HG02763 (cell line): Measurements from ENCODE around the gene AGBL2.
"Not testable (repeated sequence)": the region's sequence is repeated elsewhere in the genome, so short reads cannot be mapped to it uniquely, and the experiment has no call there.

ENCODE experiments used
- ATAC-seq: cut with Tn5 transposase; IDR thresholded peaks from one replicate; pipeline ENCODE4 v1.9.1; 2021; ENCODE audit warnings: mild to moderate bottlenecking, moderate library complexity; ENCODE audit not compliant: unreplicated experiment

The AGBL2 gene, protein sequence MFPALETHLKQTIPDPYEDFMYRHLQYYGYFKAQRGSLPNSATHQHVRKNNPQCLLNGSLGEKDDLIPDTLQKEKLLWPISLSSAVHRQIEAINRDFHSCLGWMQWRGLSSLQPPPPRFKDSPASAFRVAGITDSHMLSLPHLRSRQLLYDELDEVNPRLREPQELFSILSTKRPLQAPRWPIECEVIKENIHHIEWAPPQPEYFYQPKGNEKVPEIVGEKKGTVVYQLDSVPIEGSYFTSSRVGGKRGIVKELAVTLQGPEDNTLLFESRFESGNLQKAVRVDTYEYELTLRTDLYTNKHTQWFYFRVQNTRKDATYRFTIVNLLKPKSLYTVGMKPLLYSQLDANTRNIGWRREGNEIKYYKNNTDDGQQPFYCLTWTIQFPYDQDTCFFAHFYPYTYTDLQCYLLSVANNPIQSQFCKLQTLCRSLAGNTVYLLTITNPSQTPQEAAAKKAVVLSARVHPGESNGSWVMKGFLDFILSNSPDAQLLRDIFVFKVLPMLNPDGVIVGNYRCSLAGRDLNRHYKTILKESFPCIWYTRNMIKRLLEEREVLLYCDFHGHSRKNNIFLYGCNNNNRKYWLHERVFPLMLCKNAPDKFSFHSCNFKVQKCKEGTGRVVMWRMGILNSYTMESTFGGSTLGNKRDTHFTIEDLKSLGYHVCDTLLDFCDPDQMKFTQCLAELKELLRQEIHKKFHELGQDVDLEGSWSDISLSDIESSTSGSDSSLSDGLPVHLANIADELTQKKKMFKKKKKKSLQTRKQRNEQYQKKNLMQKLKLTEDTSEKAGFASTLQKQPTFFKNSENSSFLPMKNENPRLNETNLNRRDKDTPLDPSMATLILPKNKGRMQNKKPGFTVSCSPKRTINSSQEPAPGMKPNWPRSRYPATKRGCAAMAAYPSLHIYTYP

DNA sequence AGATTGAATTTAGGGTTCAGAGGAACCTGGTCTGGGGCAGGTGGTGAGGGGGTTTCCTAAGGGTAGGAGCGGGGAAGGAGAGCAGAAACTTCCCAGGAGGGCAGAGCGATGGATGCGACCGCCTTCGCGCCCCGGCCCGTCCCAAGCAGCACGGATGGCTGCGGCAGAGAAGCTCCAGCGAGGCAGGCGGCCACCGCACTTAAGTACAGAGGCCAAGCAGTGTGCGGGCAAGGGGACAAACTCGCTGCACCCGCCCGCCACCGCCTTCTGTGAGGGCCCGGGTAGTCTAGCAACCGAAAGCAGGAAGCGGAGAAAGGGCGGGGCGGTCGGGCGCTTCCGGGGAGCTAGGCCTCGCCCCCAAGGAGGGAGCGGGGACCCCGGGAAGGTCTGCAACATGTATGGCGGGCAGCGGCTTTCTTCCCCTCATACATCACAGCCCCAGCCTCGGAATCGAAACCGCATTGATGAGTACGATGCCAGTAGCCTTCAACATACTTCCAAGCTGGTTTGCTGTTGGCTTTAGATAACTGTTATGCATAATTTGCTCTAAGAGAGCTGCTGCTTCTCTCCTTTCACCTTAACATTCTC lies at the start of gene AGBL2:
Gene AGBL2, minus strand, starts transcription at position 288 of the 588 bp plus-strand sequence. CDS start 719 bp downstream, outside the sequence.
- peak; percentile 97 for ATAC-seq

DNA sequence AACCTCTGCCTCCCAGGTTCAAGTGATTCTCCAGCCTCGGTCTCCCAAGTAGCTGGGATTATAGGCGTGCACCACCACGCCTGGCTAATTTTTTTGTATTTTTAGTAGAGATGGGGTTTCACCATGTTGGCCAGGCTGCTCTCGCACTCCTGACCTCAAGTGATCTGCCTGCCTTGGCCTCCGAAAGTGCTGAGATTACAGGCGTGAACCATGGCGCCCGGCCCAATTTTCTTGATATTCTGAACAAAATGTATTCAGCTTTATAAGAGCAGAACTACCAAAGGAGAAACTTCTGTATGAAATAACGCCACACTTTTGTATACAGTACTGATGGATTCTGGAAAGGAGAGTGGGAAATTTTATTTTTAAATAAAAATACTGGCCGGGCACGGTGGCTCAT lies 44.1 kb upstream of the AGBL2 start:
- ATAC-seq: not testable (repeated sequence)

DNA sequence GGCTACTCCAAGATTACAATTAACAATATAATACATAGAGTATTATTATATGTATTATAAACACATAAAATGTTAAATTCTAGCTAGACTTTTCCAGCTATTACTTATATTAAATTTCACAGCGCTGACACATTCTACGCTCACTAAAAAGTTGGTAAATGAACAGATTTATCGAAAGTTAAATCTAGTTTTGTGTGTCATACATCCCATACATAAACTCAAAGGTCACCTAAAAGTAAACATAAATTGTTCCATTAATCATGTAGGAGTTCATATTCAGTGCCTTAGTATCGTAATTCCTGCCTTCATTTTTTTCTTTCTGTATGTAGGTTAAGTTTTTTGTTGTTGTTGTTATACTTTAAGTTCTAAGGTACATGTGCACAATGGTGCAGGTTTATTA lies 41.0 kb upstream of the AGBL2 start:
- no peak for ATAC-seq

DNA sequence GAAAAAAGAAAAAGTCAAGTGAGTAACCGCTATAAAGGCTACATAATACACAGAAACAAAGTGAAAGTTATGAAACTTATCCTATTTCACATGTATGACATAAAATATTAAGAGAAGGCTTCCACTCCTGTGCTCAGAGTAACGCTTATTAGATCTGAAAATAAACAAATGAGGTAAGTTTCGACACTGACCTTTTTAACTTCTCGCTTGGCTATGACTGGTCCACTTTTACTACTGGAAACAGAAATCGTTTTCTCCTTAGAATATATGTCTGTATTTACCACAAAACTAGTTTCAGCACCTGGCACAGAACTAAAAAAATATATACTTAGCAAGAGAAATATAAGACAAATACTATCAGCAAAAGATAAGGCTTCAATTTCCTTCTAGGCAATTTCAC lies 35.6 kb upstream of the AGBL2 start:
- ATAC-seq: no peak

DNA sequence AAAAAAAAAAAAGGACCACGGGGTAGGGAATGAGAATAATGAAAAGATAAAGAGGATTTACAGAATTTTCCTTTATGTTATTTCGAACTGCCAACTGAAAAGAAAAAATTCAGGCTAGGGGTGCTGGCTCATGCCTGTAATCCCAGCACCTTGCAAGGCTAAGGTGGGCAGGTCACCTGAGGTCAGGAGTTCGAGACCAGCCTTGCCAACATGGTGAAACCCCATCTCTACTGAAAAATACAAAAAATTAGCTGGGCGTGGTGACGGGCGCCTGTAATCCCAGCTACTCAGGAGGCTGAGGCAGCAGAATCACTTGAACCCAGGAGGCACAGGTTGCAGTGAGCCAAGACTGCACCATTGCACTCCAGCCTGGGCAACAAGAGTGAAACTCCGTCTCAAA lies 27.3 kb upstream of the AGBL2 start:
- ATAC-seq: not testable (repeated sequence)

DNA sequence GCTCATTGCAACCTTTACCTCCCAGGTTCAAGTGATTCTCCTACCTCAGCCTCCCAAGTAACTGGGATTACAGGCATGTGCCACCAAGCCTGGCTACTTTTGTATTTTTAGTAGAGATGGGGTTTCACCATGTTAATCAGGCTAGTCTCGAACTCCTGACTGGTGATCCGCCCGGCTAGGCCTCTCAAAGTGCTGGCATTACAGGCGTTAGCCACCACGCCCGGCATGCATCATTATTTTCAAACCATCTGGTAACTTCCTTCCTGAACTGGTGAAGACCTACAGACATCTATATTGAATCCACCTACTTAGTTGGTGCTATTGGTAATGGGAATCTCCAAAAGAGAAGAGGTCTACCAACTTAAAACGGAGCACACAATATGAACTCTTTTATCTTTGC lies 22.6 kb upstream of the AGBL2 start:
- not testable (repeated sequence) for ATAC-seq

DNA sequence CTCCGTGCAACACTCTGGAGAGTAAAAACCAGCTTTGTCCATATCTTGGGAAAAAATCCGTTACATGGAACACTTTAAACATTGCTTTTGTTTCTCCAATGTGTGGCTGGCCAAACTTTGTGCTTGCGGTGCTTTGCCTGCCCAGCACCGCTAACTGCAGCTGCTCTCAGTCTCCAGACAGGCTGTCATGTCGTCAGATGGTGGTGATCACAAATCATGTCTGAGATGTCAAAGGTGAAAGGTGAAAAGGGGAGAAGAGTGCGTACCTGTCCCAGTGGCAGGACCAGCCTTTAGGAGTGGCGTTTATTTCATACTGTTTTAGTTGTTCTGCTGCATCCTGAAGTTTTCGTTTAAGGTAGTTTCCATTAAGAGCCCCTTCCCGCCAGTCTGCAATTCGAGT lies 17.1 kb upstream of the AGBL2 start:
- no peak for ATAC-seq

DNA sequence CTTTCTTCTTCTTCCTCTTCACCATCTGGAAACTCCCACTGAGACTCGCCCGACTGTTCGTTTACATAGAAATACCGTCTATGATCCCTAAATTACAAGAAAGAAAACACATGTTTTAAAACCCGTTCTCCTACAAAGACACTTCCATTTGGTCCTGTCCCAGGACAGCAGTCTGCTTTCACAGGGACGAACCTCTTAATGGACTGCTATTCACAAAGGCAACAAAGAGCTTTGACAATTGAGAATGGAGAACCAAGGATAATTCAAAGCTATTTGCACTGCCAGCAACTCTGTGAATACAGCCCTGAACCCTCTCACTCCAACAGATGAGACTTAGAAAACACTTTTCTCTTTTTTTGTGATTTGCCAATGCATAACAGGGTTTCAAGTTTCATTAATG lies 16.3 kb upstream of the AGBL2 start:
- ATAC-seq: no peak

DNA sequence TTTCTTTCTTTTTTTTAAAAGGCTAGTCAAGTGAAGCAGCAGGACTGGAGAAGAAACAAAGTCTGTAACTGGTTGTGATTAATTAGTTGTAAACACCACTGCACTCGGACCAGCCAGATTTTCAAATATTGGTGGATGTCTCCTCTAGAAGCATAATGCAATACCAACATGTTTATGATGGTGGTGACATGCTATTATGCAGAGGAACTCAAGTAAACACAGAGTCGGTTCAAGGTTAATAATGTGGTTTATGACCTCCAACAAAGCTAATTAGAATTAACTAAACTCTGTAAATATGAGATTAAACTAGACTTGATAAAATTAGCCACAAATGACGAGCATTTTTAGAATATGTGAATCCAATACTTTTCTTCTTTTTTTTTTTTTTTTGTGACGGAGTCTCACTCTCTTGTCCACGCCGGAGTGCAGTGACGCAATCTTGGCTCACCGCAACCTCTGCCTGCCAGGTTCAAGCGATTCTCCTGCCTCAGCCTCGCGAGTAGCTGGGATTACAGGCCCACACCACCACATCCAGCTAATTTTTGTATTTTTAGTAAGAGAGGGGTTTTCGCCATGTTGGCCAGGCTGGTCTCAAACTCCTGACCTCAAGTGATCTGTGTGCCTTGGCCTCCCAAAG lies 11.8 kb upstream of the AGBL2 start:
- no peak for ATAC-seq

DNA sequence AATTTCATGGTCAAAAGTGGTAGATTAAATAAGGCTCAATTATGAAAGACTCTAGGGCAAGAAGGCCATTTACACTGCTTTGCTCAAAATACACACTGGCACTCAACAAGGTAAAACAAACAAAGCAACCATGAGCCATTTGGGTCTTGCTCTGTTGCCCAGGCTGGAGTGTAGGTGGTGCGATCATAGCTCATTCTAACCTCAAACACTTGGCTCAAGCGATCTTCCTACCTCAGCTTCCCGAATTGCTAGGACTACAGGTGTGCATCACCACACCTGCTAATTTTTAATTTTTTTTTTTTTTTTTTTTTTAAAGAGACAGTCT lies 10.9 kb upstream of the AGBL2 start:
- ATAC-seq: no peak

DNA sequence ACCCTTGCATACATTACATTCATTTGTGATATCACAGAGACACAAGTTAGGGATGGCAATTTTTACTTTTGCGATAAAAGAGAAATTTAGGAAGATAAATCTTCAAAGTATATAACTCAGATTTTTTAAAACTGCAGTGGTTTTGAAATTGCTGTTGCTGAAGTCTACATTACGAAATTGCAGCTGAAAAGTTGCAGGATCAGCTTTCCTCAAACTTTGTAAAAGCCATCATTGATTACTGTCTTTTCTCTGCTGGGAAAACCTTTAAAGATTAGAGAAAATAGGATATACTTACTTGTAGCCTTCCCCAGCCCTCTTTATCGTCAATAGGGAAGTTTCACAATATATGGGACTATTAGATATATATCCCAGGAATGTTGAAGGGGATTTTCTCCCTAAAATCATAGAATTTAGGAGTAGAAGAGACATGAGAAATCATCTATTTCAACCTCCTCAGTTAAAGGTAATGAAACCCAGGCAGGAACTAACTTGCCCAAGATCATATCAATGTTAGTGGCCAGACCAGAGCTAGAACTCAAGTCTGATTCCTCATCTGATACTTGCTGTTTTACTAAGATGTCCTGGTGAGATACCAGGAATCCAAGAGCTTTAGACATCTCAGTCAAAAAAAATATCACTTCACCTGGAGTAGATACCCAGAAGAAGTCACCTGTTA lies 10.4 kb upstream of the AGBL2 start:
- no peak for ATAC-seq

DNA sequence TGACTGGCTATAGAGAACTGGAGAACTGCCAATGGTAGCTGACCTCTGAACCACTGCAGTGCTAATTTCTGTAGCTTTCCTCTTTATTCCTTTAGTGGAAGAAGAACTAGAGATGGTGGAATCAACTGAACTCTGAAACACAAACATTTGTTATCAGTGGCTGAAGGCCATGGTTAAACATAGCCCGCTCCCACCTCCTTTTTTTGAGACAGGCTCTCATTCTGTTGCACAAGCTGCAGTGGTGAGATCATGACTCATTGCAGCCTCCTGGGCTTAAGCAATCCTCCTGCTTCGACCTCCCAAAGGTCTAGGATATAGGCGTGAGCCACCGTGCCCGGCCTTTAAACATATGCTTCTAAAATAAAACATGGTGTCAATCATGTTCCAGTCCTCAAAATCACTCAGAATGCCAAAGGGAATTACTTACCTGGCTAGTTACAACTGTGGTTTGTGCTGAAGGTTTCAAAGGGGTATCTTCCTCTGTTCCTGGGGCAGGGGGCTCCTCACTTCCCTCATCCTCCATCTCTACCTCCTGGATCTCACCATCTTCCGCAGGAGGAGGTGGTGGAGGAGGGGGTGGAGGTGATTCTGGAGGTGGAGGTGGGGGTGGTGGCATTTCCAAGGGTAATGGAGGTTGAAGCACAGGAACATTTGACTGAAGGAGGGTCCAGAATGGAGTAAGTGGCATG lies 9.0 kb upstream of the AGBL2 start:
- no peak for ATAC-seq

DNA sequence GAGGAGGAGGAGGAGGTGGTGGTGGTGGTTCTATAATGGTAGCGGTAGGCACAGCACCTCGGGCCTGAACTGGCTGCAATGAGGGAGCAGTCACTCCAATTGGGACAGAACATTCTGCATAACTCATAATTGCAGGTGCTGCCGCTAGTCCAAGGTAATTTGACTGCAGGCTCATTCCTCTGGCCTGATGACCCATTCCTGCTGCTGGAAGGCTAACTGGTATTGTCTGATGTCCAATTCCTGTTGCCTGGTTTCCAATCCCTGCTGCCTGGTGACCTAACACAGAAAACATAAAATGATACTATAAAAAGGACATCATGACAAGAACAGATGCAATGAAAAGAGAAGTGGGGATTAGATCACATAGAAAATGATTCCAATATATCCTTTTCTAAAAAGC lies 7.9 kb upstream of the AGBL2 start:
- no peak for ATAC-seq

DNA sequence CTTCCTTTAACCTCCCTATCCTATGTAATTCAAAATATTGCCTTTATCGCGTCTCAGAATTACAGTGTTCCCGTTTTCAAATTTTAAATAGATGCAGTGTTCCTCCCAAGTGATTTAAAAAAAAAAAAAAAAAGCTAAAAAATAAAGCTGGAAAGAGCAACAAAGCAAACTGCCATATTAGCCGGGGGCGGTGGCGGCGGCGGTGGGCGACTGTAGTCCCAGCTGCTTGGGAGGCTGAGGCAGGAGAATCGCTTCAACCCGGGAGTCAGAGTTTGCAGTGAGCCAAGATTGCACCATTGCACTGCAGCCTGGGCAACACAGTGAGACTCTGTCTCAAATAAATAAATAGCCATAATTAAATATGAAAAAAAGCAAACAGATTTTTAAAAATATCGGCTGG lies 5.5 kb upstream of the AGBL2 start:
- ATAC-seq: no peak

DNA sequence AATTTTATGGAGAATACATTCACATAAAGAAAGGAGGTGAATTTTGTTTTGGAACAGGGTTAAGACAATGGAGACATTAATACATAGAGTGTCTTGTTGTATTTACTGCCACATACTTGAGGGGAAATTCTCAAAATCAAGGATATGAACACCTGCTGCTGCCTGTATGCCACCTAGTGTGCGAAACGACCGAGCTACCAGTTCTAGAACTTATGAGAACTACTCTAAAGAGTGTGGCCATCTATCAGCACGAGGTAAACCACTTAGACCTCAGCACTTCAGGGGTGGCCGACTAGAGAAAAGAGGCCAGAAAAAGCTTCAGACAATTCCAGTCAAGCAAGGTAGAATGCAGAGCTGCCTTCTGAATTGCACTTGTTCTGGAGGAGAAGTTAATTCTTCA lies 1.5 kb upstream of the AGBL2 start:
- ATAC-seq: no peak

DNA sequence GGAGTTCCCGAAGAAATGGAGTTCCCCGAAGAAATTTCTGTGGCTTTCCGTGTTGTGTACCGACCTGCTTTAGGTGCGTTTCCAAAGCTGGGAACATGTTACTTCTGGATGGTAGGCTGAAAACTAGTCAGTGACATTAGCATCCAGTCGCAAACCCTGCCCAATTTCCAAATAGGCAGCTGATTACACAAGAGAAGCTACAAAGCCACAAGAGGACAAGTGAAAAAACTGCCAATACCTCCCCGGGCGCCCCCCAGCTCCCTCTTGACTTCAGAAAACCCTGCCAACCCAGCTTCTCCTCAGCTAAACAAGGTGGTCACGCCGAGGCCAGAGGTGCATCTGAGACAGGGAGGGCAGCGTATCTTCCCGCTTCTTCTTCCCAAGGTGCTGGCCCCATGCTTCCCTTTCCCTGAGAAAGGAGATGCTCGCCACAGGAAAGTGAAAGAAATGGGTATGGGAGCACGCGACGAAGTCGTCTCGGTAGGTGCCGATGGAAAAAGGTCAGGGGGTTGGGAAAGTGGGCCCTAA lies 551 bp downstream of the AGBL2 start:
- peak; percentile 9 for ATAC-seq

DNA sequence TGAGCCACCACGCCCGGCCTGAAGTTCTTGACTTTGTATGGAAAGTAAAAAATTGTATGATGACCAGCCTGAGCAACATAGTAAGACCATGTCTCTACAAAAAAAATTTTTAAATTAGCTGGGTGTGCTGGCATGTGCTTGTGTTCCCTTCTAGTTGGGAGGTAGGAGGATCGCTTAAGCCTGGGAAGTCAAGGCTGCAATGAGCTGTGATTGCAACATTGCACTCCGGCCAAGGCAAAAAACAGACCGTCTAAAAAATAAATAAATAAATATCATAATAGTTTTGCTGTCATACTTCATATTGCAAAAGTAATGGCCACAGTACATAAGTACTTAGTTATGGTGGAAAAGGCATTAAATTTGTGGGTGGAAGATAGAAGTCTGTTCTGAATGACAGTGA lies 3.4 kb downstream of the AGBL2 start:
- no peak for ATAC-seq

DNA sequence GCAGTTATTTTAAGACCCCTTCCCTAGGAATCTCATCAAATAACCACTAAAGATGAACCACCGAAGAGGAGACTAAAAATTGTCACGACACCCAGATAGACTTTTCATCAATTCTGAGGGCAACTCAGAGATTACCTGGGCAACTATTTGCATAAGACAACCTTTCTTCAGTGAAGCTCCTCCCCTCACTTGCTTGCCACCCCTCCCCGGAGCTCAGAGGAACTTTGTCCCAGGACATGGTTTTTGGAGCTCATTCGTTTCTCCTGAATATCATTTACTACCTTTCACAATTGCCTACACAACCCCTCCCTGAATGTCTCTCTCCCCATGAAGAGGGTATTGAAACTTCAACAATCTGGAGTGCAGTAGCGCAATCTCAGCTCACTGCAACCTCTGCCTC lies 3.9 kb downstream of the AGBL2 start:
- ATAC-seq: no peak

DNA sequence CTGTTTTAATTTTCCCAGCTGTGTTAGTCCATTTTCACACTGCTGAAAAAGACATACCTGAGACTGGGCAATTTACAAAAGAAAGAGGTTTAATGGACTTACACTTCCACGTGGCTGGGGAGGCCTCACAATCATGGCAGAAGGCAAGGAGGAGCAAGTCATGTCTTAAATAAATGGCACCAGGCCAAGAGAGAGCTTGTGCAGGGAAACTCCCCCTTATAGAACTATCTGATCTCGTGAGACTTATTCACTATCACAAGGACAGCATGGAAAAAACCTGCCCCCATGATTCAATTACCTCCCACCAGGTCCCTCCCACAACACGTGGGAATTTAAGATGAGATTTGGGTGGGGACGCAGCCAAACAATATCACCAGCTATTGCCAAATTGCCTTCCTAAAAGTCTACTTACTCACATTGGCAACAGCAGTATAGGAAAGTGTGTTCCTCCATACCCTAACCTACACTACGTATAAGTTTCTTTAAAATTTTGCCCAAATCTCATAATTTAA lies 7.8 kb downstream of the AGBL2 start:
- not testable (repeated sequence) for ATAC-seq

DNA sequence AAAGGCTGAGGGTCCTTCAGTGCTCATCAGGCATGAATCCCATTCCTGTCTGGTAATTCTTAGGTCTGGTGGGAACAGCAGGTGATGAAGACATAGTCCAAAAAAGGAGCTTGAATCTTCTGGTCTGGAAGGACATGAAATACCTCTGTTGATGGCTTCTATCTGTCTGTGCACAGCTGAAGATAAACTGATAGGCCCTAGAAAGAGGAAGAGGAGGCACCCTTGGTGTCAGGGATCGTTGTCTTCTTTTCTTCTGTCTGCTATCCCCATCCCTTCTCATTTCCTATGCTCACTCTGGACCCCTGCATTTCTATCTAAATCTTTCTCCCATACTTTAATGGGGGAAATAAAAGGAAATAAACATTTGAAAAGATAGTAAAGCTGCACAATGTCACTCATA lies 9.4 kb downstream of the AGBL2 start:
- no peak for ATAC-seq
